ENCODE measurements around the gene MSRB2. TPM values are rescaled to one million over a fixed set of nuclear protein-coding genes. Genes with fewer than 3 reads are reported as not detected.

MSRB2 gene
- total RNA-seq, 2 donors from 2014 or later: 15.0 TPM

- Mint-ChIP-seq H3K36me3 (ENCODE audit: insufficient read depth in 2 of 2) (peaks cover 4 to 6% of the 10 kb centered on the region in 2 donors), H3K4me3 (no peak overlapping the region), H3K9me3 (no peaks in the 10 kb centered on the region), H3K27ac (no peak overlapping the region), H3K4me1 (ENCODE audit: low read depth) (no peaks in the 10 kb centered on the region), H3K27me3 (ENCODE audit: low read depth) (no peaks in the 10 kb centered on the region)
- ATAC-seq (replicated peaks in 1 of 2) (no peak), DNase-seq (no peak)
Observed at GRCh38 chr10:23110722-23111516, 15.5 kb downstream of the MSRB2 start.

DNA sequence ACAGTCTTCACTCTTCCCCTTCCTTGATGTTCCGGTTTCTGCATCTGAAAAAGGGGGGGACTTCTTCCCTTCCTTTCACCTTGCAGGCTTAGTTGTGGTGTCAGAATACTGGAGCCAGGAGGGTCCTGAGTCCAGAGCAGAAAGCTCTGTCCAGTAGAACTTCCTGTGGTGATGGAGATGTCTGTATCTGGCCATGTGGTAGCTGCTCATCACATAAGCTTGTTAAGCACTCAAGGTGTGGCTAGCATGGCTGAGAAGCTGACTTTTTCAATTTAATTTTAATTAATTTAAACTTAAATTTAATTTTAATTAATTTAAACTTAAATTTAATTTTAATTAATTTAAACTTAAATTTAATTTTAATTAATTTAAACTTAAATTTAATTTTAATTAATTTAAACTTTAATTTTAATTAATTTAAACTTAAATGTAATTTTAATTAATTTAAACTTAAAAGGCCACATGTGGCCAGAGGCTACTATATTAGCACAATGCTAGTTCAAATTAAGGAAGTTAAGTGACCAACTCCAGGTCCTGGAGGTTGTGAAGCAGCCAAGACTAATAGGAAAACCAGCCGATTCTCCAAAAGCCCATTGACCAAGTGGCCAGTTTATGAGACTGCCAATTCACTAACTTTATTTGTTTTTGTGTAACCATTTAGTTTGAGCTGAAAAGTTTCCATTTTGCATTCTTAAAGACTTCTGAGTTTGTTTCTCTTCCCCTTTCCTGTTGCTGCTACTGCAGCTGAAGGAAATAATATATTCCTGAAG is 16.3 kb downstream of the MSRB2 start:
- H3K4me3 Mint-ChIP-seq: no peak overlapping the region
- no peak for ATAC-seq (replicated peaks in 1 of 2)
- H3K27ac Mint-ChIP-seq: no peak overlapping the region
- no peaks in the 10 kb centered on the region for H3K9me3 Mint-ChIP-seq
- no peaks in the 10 kb centered on the region for H3K27me3 Mint-ChIP-seq (ENCODE audit: low read depth)
- DNase-seq: no peak
- no peaks in the 10 kb centered on the region for H3K4me1 Mint-ChIP-seq (ENCODE audit: low read depth)
- peaks cover 4 to 6% of the 10 kb centered on the region in 2 donors for H3K36me3 Mint-ChIP-seq (ENCODE audit: insufficient read depth in 2 of 2)

DNA sequence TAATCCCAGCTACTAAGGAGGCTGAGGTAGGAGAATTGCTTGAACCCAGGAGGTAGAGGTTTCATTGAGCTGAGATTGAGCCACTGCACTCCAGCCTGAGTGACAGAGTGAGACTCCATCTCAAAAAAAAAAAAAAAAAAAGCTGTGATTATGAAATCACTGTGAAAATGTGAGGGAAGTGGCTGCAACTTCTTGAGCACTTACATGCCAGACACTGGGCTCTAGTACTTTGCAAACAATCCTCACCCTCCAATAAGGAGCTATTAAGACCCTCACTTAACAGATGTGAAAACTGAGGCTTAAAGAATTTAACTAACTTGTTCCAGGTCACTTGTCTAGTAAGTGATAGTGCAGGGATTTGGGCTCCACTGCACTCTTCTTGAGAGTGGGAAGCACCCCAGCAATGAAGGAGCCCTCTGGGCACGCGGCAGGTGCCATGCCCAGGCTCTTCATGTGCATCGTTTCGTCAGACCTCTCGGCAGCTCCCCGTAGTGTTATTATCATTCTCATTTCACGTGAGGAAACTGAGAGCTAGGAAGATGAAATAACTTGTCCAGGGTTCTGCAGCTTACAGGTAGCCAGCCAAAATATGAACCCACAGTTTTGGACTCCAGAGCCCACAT is 19.0 kb downstream of the MSRB2 start:
- no peak overlapping the region for H3K27ac Mint-ChIP-seq
- no peak for ATAC-seq (replicated peaks in 1 of 2)
- H3K9me3 Mint-ChIP-seq: no peaks in the 10 kb centered on the region
- no peaks in the 10 kb centered on the region for H3K4me1 Mint-ChIP-seq (ENCODE audit: low read depth)
- H3K27me3 Mint-ChIP-seq (ENCODE audit: low read depth): no peaks in the 10 kb centered on the region
- peaks cover 0 to 2% of the 10 kb centered on the region in 2 donors for H3K36me3 Mint-ChIP-seq (ENCODE audit: insufficient read depth in 2 of 2)
- no peak overlapping the region for H3K4me3 Mint-ChIP-seq
- no peak for DNase-seq

DNA sequence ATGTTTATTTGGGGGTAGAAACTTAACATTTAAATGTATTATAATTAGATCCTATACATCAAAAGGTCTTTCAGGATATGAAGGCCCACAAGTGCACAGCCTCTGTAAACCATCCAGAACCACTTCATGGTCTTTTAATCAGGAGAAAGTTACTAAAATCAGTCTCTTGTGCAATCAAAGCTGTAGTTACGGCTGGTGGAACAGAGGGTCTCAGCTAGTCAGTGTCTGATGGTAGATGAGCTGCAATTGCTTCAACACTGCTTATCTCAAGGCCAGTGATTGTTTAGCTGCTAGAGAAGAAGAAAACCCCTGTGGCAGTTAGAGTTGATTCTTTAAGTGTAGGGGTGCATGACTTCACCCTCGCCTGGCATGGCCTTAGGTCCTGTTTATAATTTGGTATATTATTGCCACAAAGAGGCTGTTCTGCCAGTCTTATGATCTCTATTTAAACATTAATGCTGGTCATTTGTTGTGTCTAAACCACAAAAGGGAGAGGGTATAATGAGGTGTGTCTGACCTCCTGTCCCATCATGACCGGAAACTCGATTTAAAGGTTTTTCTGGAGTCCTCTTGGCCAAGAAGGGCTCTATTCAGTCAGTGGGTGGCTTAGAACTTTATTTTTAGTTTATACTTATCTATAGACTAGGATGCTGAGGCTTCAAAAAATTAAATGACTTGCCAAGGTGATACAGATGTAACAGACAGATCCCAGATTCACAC is 21.3 kb downstream of the MSRB2 start:
- Mint-ChIP-seq H3K27me3 (ENCODE audit: low read depth) (no peaks in the 10 kb centered on the region), H3K4me3 (no peak overlapping the region), H3K4me1 (ENCODE audit: low read depth) (no peaks in the 10 kb centered on the region), H3K36me3 (ENCODE audit: insufficient read depth in 2 of 2) (peaks cover 3 to 4% of the 10 kb centered on the region in 2 donors), H3K27ac (no peak overlapping the region), H3K9me3 (no peaks in the 10 kb centered on the region)
- no peak for ATAC-seq (replicated peaks in 1 of 2)
- no peak for DNase-seq

DNA sequence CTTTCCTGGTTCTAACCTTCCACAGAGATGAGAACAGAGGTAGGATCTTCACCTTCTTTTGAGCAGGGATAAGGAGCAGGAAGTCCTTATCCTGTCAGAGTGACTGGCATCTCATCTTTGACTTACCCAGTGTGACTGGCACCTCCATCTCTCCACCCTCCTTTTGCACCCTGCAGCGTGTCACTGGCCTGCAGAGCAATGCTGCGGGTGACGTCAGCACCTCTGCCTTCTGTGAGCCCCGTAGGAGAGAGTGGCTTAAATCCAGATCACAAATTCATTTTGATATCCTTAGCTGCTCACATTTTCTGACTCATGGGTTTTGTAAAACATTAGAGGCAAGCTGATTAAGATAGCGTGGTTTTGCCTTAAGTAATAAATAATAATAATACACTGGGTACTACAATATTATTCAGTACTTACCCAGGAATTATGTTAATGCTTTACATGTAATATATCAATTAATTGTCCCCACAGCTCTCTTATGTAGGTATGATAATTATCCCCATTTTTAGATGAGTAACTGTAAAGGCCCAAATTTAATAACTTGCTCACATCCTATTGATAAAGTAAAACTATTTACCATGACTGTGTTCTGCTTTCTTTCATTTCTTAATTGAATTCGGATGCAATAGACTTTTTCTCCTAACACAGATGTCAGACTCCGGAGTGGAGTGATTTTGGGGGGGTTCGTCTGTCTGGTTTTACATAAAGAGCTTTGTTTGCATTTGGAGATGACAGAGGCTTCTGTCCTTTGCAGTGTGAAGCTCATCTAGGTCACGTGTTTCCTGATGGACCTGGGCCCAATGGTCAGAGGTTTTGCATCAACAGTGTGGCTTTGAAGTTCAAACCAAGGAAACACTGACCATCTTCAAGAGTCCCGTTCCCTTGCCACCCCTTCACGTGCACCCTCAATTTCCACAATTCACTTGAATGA is 24.9 kb downstream of the MSRB2 start:
- H3K27me3 Mint-ChIP-seq (ENCODE audit: low read depth): no peaks in the 10 kb centered on the region
- no peak overlapping the region for H3K4me3 Mint-ChIP-seq
- no peak overlapping the region for H3K27ac Mint-ChIP-seq
- DNase-seq: no peak
- no peak for ATAC-seq (replicated peaks in 1 of 2)
- peaks cover 3 to 5% of the 10 kb centered on the region in 2 donors for H3K36me3 Mint-ChIP-seq (ENCODE audit: insufficient read depth in 2 of 2)
- H3K4me1 Mint-ChIP-seq (ENCODE audit: low read depth): no peaks in the 10 kb centered on the region
- H3K9me3 Mint-ChIP-seq: peaks cover 0 to 2% of the 10 kb centered on the region in 2 donors

GRCh38 chr10:23121135-23121534 is 25.8 kb downstream of the MSRB2 start:
- no peaks in the 10 kb centered on the region for H3K27me3 Mint-ChIP-seq (ENCODE audit: low read depth)
- H3K4me3 Mint-ChIP-seq: no peak overlapping the region
- H3K4me1 Mint-ChIP-seq (ENCODE audit: low read depth): no peaks in the 10 kb centered on the region
- ATAC-seq (replicated peaks in 1 of 2): no peak
- DNase-seq: no peak
- H3K9me3 Mint-ChIP-seq: peaks cover 0 to 2% of the 10 kb centered on the region in 2 donors
- H3K36me3 Mint-ChIP-seq (ENCODE audit: insufficient read depth in 2 of 2): peaks cover 3 to 7% of the 10 kb centered on the region in 2 donors
- no peak overlapping the region for H3K27ac Mint-ChIP-seq

GRCh38 chr10:23136462-23136861 is 41.1 kb downstream of the MSRB2 start:
- DNase-seq: no peak
- peaks cover 7 to 13% of the 10 kb centered on the region in 2 donors for H3K9me3 Mint-ChIP-seq
- no peaks in the 10 kb centered on the region for H3K4me1 Mint-ChIP-seq (ENCODE audit: low read depth)

GRCh38 chr10:23139677-23140076 is 44.3 kb downstream of the MSRB2 start:
- H3K27ac Mint-ChIP-seq: no peak overlapping the region
- ATAC-seq (replicated peaks in 1 of 2): no peak
- no peaks in the 10 kb centered on the region for H3K4me1 Mint-ChIP-seq (ENCODE audit: low read depth)
- no peak overlapping the region for H3K4me3 Mint-ChIP-seq
- H3K9me3 Mint-ChIP-seq: peaks cover 3 to 11% of the 10 kb centered on the region in 2 donors
- DNase-seq: no peak
- H3K36me3 Mint-ChIP-seq (ENCODE audit: insufficient read depth in 2 of 2): peaks cover 2 to 6% of the 10 kb centered on the region in 2 donors
- peaks cover 7% of the 10 kb centered on the region for H3K27me3 Mint-ChIP-seq (ENCODE audit: low read depth)

More at GRCh38 chr10:23136462-23136861, 41.1 kb downstream of the MSRB2 start:
- Mint-ChIP-seq H3K27me3 (ENCODE audit: low read depth) (peaks cover 7% of the 10 kb centered on the region), H3K36me3 (ENCODE audit: insufficient read depth in 2 of 2) (peaks cover 2 to 7% of the 10 kb centered on the region in 2 donors), H3K27ac (no peak overlapping the region), H3K4me3 (no peak overlapping the region)
- ATAC-seq (replicated peaks in 1 of 2): no peak

- no peak for DNase-seq
- H3K4me1 Mint-ChIP-seq (ENCODE audit: low read depth): no peaks in the 10 kb centered on the region
Observed at GRCh38 chr10:23141995-23142394, 46.6 kb downstream of the MSRB2 start.

GRCh38 chr10:23146258-23146657 is 50.9 kb downstream of the MSRB2 start:
- H3K27me3 Mint-ChIP-seq (ENCODE audit: low read depth): no peaks in the 10 kb centered on the region
- H3K36me3 Mint-ChIP-seq (ENCODE audit: insufficient read depth in 2 of 2): no peaks in the 10 kb centered on the region
- H3K4me3 Mint-ChIP-seq: no peak overlapping the region
- DNase-seq: no peak
- ATAC-seq (replicated peaks in 1 of 2): no peak
- H3K27ac Mint-ChIP-seq: no peak overlapping the region
- no peaks in the 10 kb centered on the region for H3K4me1 Mint-ChIP-seq (ENCODE audit: low read depth)
- H3K9me3 Mint-ChIP-seq: no peaks in the 10 kb centered on the region

More at GRCh38 chr10:23141995-23142394, 46.6 kb downstream of the MSRB2 start:
- Mint-ChIP-seq H3K36me3 (ENCODE audit: insufficient read depth in 2 of 2) (peaks cover 0 to 6% of the 10 kb centered on the region in 2 donors), H3K9me3 (peaks cover 0 to 8% of the 10 kb centered on the region in 2 donors), H3K27ac (no peak overlapping the region), H3K27me3 (ENCODE audit: low read depth) (peaks cover 7% of the 10 kb centered on the region), H3K4me3 (no peak overlapping the region)
- ATAC-seq (replicated peaks in 1 of 2): no peak

DNA sequence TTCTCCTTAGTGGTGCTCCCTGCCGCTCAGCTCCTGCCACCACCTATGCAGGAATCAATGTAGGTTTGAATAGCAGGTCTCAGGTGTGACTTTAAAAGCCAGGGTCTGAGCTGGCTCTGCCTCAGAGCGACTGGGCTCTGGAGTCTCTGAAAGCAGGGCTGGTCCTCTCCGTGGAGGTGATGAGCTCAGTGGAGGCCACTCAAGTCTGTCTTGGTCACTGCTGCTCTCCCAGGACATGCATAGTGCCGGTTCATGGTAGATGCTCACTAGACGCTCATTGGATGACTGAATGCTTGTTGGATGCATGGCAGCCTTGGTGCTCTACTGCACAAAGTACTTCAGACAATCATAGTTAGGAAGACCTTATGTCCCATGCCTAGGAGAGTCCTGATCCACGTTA is 51.7 kb downstream of the MSRB2 start:
- H3K4me1 Mint-ChIP-seq (ENCODE audit: low read depth): no peaks in the 10 kb centered on the region
- no peak for ATAC-seq (replicated peaks in 1 of 2)

GRCh38 chr10:23148214-23148613 is 52.8 kb downstream of the MSRB2 start:
- ATAC-seq (replicated peaks in 1 of 2): no peak
- no peak overlapping the region for H3K4me3 Mint-ChIP-seq

More for the DNA sequence above, 51.7 kb downstream of the MSRB2 start:
- Mint-ChIP-seq H3K36me3 (ENCODE audit: insufficient read depth in 2 of 2) (no peaks in the 10 kb centered on the region), H3K9me3 (no peaks in the 10 kb centered on the region), H3K4me3 (no peak overlapping the region), H3K27me3 (ENCODE audit: low read depth) (no peaks in the 10 kb centered on the region), H3K27ac (no peak overlapping the region)
- DNase-seq: no peak

More at GRCh38 chr10:23148214-23148613, 52.8 kb downstream of the MSRB2 start:
- Mint-ChIP-seq H3K27ac (no peak overlapping the region), H3K4me1 (ENCODE audit: low read depth) (no peaks in the 10 kb centered on the region), H3K27me3 (ENCODE audit: low read depth) (no peaks in the 10 kb centered on the region), H3K9me3 (no peaks in the 10 kb centered on the region), H3K36me3 (ENCODE audit: insufficient read depth in 2 of 2) (no peaks in the 10 kb centered on the region)
- no peak for DNase-seq

All from activated T-cell treated with anti-CD3 and anti-CD28 coated beads, Interleukin-2, amount 50 U/mL, for 72 hours (primary cell).